Measurements from ENCODE around the gene HORMAD2.

- TF ChIP-seq EZH2 (IDR thresholded peaks at IDR 0.05; ENCODE audit: low read length, unreplicated experiment) (no peak), CTCF (conservative IDR thresholded peaks at IDR 0.05; ENCODE audit: low read depth, low read length) (no peak), EZH2phosphoT487 (IDR thresholded peaks at IDR 0.05; ENCODE audit: borderline replicate concordance, low read length) (no peak)
Measured at GRCh38 chr22:30078320-30079311, 1.6 kb upstream of the HORMAD2 start.

All from PC-3 (cell line).